HL-60 (cell line): ENCODE measurements around the gene TMEM240.
"Not testable (repeated sequence)": the region's sequence is repeated elsewhere in the genome, so short reads cannot be mapped to it uniquely, and the experiment has no call there.

ENCODE experiments used
- DNase-seq, 2 experiments: peaks; one replicate each; pipeline ENCODE4 v3.0.0-alpha.2; 2010 to 2020; ENCODE audit warnings: low read depth in 1 of 2, low spot score in 1 of 2
- H3K27ac ChIP-seq: fragments of 250-450 bp; sonication (Bioruptor Pico); replicated peaks from 2 replicates; pipeline ENCODE4 v1.5.1; 2020; ENCODE audit warnings: mild to moderate bottlenecking, moderate library complexity
- H3K27me3 ChIP-seq: fragments of 250-450 bp; sonication (Bioruptor Pico); 2 replicates; pipeline ENCODE4 v1.5.1; 2021; ENCODE audit warnings: mild to moderate bottlenecking, moderate library complexity; ENCODE audit not compliant: insufficient read depth, poor library complexity, severe bottlenecking
- H3K4me3 ChIP-seq: replicated peaks from 2 replicates; pipeline ENCODE4 v1.5.1; 2011; ENCODE audit warnings: mild to moderate bottlenecking, control low read depth, low read length; ENCODE audit not compliant: insufficient read depth
- GABPA ChIP-seq: IDR thresholded peaks from 2 replicates; pipeline ENCODE4 v1.6.1; 2012; ENCODE audit warnings: low read depth
- POLR2AphosphoS5 ChIP-seq: IDR thresholded peaks from 2 replicates; pipeline ENCODE4 v1.6.1; 2012; ENCODE audit warnings: low read depth
- SPI1 ChIP-seq: IDR thresholded peaks from 2 replicates; pipeline ENCODE4 v1.6.1; 2012; ENCODE audit warnings: low read depth, mild to moderate bottlenecking, borderline replicate concordance
- TF ChIP-seq, protein P1 (sequence below): IDR thresholded peaks from one replicate; pipeline ENCODE4 v1.5.1; 2011; ENCODE audit warnings: low read length, control low read depth, inconsistent platforms; ENCODE audit not compliant: insufficient read depth
- TF ChIP-seq, protein P2 (sequence below): IDR thresholded peaks from 2 replicates; pipeline ENCODE4 v1.6.1; 2012; ENCODE audit warnings: low read depth; ENCODE audit not compliant: insufficient replicate concordance

Gene TMEM240

DNA sequence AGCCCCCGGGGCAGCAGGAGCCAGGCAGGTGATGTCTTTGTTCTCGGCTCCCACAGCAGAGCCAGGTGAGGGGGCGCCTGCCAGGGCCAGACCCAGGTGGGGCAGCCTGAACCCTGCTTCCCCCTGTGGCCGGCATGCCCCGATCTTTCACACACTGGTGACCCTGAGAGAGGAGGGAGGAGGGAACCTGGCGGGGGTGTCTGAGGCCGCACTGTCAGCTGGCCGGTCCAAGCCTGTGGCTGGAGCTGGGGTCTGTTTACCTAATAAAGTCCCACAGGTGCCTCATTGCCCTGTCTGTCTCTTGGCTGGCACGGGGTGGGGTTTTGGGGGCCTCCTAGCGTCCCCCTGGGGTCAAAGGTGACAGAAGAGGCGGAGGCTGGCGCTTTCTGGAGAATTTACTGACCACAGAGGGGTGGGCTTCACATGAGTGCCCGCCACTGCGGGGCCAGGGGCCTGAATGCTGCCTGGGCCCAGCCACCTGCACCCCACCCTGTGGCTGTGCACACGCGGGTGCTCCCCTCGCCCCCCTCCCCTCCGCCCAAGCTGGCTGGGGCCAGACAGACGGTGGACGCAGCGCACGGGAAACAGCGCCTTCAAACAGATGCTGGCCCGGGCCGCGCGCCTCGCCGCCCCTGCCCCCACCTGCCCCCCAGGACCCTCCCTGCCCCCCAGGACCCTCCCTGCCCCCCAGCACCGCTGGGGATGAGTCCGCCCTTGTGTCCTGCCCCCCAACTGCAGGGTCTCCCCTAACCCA, 5.8 kb downstream of the TMEM240 start:
- no peak for DNase-seq
- Histone ChIP-seq H3K27me3 (no peaks in the 10 kb centered on the region), H3K4me3 (no peak overlapping the region), H3K27ac (no peak overlapping the region)
- TF ChIP-seq, protein P1, sequence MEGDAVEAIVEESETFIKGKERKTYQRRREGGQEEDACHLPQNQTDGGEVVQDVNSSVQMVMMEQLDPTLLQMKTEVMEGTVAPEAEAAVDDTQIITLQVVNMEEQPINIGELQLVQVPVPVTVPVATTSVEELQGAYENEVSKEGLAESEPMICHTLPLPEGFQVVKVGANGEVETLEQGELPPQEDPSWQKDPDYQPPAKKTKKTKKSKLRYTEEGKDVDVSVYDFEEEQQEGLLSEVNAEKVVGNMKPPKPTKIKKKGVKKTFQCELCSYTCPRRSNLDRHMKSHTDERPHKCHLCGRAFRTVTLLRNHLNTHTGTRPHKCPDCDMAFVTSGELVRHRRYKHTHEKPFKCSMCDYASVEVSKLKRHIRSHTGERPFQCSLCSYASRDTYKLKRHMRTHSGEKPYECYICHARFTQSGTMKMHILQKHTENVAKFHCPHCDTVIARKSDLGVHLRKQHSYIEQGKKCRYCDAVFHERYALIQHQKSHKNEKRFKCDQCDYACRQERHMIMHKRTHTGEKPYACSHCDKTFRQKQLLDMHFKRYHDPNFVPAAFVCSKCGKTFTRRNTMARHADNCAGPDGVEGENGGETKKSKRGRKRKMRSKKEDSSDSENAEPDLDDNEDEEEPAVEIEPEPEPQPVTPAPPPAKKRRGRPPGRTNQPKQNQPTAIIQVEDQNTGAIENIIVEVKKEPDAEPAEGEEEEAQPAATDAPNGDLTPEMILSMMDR, result no peak
- 0 out of 2 replicates have a peak, but pooled peaks have one; percentile 12 for TF ChIP-seq POLR2AphosphoS5

DNA sequence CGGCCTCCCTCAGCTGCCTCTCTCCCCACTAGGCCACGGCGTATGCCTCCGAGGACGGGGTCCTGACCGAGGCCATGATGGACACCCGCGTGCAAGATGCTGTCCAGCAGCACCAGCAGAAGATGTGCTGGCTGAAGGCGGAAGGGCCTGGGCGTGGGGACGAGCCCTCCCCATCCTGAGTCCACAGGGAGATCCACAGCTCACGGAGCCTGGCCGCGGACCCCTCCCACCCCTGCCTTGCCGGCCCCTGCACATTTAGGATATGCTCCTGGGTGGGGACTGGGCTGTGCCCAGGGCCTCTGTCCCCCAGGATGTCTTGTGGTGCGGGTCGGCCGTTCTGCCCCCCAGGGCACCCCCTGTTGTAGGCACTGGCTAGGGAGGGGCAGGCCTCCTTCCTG, 6.5 kb downstream of the TMEM240 start:
- not testable (repeated sequence) for DNase-seq

DNA sequence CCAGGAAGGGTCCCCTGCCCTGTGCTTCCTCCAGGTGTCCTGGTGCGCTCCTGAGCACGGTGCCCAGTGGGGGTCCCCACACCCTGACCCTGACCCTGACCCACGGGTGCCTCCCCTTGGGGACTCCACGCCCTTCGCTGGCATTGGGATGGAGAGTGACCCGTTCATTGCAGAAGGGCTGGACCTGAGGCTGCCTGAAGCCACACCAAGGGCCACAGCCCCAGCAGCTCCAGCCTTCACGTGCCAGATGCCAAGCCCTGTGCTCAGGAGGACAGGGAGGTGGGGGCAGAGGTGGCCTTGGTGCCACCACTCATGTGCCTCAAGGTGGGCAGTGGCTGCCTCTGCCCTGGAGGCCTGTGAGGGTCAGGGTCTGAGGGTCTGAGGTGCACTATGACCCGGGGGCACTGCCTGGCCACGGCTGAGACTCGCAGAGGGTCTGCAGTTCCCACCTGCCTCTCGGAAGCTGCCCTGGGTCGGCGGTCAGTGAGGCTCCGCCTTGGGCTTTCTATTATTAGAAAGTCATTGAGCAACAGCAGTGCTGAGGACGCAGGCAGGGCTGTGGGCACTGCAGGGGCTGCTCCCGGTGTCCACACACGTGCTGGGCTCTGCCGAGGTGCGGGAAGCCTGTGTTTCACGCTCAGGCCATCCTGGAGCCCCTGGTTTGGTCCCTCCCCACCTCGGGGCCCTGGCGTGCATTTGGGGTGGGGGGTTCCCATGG, 7.1 kb downstream of the TMEM240 start:
- H3K27ac ChIP-seq, H3K4me3 ChIP-seq, DNase-seq, H3K27me3 ChIP-seq: not testable (repeated sequence)

More for the DNA sequence above, 6.5 kb downstream of the TMEM240 start:
- not testable (repeated sequence) for H3K27ac ChIP-seq, H3K4me3 ChIP-seq, H3K27me3 ChIP-seq

DNA sequence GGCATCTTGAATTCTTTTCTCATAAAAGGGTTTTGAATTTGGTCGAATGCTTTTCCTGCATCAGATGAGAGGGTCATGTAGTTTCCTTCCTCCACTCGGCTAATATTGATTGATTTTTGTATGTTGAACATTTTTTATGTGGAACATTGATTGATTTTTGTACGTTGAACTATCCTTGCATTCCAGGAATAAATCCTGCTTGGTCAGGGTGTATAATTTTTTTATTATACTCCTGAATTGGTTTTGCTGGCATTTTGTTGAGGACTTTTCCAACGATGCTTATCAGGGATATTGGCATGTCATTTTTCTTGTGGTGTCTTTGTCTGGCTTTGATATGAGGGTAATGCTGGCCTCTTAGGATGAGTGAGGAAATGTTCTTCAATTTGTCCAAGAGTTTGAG, 8.5 kb downstream of the TMEM240 start:
- Histone ChIP-seq H3K4me3 (no peak overlapping the region), H3K27ac (no peak overlapping the region), H3K27me3 (no peaks in the 10 kb centered on the region)
- no peak for DNase-seq
- TF ChIP-seq, protein P2, sequence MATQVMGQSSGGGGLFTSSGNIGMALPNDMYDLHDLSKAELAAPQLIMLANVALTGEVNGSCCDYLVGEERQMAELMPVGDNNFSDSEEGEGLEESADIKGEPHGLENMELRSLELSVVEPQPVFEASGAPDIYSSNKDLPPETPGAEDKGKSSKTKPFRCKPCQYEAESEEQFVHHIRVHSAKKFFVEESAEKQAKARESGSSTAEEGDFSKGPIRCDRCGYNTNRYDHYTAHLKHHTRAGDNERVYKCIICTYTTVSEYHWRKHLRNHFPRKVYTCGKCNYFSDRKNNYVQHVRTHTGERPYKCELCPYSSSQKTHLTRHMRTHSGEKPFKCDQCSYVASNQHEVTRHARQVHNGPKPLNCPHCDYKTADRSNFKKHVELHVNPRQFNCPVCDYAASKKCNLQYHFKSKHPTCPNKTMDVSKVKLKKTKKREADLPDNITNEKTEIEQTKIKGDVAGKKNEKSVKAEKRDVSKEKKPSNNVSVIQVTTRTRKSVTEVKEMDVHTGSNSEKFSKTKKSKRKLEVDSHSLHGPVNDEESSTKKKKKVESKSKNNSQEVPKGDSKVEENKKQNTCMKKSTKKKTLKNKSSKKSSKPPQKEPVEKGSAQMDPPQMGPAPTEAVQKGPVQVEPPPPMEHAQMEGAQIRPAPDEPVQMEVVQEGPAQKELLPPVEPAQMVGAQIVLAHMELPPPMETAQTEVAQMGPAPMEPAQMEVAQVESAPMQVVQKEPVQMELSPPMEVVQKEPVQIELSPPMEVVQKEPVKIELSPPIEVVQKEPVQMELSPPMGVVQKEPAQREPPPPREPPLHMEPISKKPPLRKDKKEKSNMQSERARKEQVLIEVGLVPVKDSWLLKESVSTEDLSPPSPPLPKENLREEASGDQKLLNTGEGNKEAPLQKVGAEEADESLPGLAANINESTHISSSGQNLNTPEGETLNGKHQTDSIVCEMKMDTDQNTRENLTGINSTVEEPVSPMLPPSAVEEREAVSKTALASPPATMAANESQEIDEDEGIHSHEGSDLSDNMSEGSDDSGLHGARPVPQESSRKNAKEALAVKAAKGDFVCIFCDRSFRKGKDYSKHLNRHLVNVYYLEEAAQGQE, result no peak
- TF ChIP-seq GABPA, result no peak
- TF ChIP-seq, protein P1, result no peak
- TF ChIP-seq POLR2AphosphoS5, result no peak

DNA sequence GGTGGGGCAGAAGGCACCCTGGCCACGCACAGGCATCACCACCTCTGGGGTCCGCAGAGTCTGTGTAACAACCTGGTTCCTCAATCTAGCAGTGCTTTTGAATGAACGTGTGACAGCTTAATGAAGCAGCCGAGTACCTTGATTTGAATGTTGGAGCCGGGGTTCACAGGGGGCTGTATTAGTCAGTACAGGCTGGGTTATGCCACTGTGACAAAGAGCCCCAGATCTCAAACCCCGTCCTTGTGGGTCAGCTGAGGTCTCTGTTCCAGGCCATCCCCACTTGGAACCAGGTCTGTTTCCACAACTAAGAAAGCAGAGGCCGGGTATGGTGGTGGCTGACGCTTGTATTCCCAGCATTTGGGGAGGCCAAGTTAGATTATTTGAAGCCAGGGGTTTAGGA, 10.5 kb downstream of the TMEM240 start:
- Histone ChIP-seq H3K27me3 (no peaks in the 10 kb centered on the region), H3K27ac (no peak overlapping the region), H3K4me3 (no peak overlapping the region)
- no peak for TF ChIP-seq GABPA
- no peak for TF ChIP-seq SPI1
- TF ChIP-seq, protein P2, result no peak
- TF ChIP-seq, protein P1, result no peak
- no peak for TF ChIP-seq POLR2AphosphoS5
- no peak for DNase-seq
